ENCODE measurements around the gene SPATA6. TPM values are rescaled to one million over a fixed set of nuclear protein-coding genes. Genes with fewer than 3 reads are reported as not detected.
A peak's percentile ranks its signal among the peaks of the same experiment; 100 is the strongest.
"Not testable (repeated sequence)": the region's sequence is repeated elsewhere in the genome, so short reads cannot be mapped to it uniquely, and the experiment has no call there.

SPATA6 gene
- total RNA-seq, 4 donors from 2014 or later: 12.4 to 21.9 (median 17.5) TPM

GRCh38 chr1:48469616-48470480 is 2.2 kb downstream of the SPATA6 start:
- H3K9me3 ChIP-seq: no peaks in the 10 kb centered on the region
- DNase-seq (ENCODE audit: extremely low spot score): no peak
- peak overlapping the region; percentile 92 to 95 (median 94) for H3K27ac ChIP-seq (replicated peaks in 1 of 4)
- 14% methylated on average over 12 of the region's 12 CpGs for WGBS
- peak; percentile 65 to 73 for TF ChIP-seq POLR2AphosphoS5 (IDR thresholded peaks at IDR 0.05)
- TF ChIP-seq EP300 (IDR thresholded peaks at IDR 0.05): no peak
- H3K27me3 ChIP-seq: no peaks in the 10 kb centered on the region
- H3K4me1 ChIP-seq: peaks cover 19 to 44% (median 36%) of the 10 kb centered on the region in 4 donors
- no peaks in the 10 kb centered on the region for H3K36me3 ChIP-seq
- intact Hi-C loops (cut with DNase I): no loop called here
- H3K4me3 ChIP-seq: peak overlapping the region; percentile 89 to 95 (median 92)

GRCh38 chr1:48466594-48466993 is 5.4 kb downstream of the SPATA6 start:
- Histone ChIP-seq H3K4me3 (no peak overlapping the region), H3K36me3 (no peaks in the 10 kb centered on the region), H3K4me1 (peaks cover 14 to 37% (median 28%) of the 10 kb centered on the region in 4 donors), H3K27me3 (no peaks in the 10 kb centered on the region), H3K9me3 (no peaks in the 10 kb centered on the region), H3K27ac (replicated peaks in 1 of 4) (peak overlapping the region in 1 of 4 donors; percentile 15)
- DNase-seq (ENCODE audit: extremely low spot score): no peak
- TF ChIP-seq POLR2AphosphoS5 (IDR thresholded peaks at IDR 0.05) (no peak), CTCF (IDR thresholded peaks at IDR 0.05) (no peak), POLR2A (IDR thresholded peaks at IDR 0.05; ENCODE audit: low read depth) (no peak), EP300 (IDR thresholded peaks at IDR 0.05) (no peak)
- intact Hi-C loops (cut with DNase I): no loop called here
- 100% methylated on average over 1 of the region's 1 CpG for WGBS

- intact Hi-C loops (cut with DNase I): no loop called here
- DNase-seq (ENCODE audit: extremely low spot score): no peak
- 80% methylated on average over 3 of the region's 3 CpGs for WGBS
- no peaks in the 10 kb centered on the region for H3K9me3 ChIP-seq
- H3K4me3 ChIP-seq: no peak overlapping the region
- H3K27ac ChIP-seq (replicated peaks in 1 of 4): no peak overlapping the region
- no peaks in the 10 kb centered on the region for H3K36me3 ChIP-seq
- peaks cover 0 to 9% (median 0%) of the 10 kb centered on the region in 4 donors for H3K4me1 ChIP-seq
- TF ChIP-seq EP300 (IDR thresholded peaks at IDR 0.05): no peak
- H3K27me3 ChIP-seq: no peaks in the 10 kb centered on the region
Observed at GRCh38 chr1:48462716-48463302, 9.2 kb downstream of the SPATA6 start.

- Histone ChIP-seq H3K4me1 (no peaks in the 10 kb centered on the region), H3K9me3 (no peaks in the 10 kb centered on the region), H3K27ac (replicated peaks in 1 of 4) (no peak overlapping the region), H3K4me3 (no peak overlapping the region), H3K36me3 (peaks cover 5 to 19% (median 5%) of the 10 kb centered on the region in 4 donors), H3K27me3 (no peaks in the 10 kb centered on the region)
- intact Hi-C loops (cut with DNase I): no loop called here
- no peak for DNase-seq (ENCODE audit: extremely low spot score)
- WGBS: 100% methylated on average over 1 of the region's 1 CpG
- TF ChIP-seq EP300 (IDR thresholded peaks at IDR 0.05): no peak
- TF ChIP-seq POLR2AphosphoS5 (IDR thresholded peaks at IDR 0.05): no peak
- no peak for TF ChIP-seq POLR2A (IDR thresholded peaks at IDR 0.05; ENCODE audit: low read depth)
- TF ChIP-seq CTCF (IDR thresholded peaks at IDR 0.05): peak; percentile 10 to 23 (median 15)
Observed at GRCh38 chr1:48450505-48450904, 21.5 kb downstream of the SPATA6 start.

GRCh38 chr1:48448932-48449331 is 23.1 kb downstream of the SPATA6 start:
- Histone ChIP-seq H3K4me3 (no peak overlapping the region), H3K4me1 (no peaks in the 10 kb centered on the region), H3K36me3 (peaks cover 8 to 19% (median 9%) of the 10 kb centered on the region in 4 donors), H3K27ac (replicated peaks in 1 of 4) (no peak overlapping the region), H3K27me3 (no peaks in the 10 kb centered on the region), H3K9me3 (peaks cover 0 to 2% (median 0%) of the 10 kb centered on the region in 4 donors)
- WGBS: 100% methylated on average over 1 of the region's 1 CpG
- no peak for TF ChIP-seq EP300 (IDR thresholded peaks at IDR 0.05)
- TF ChIP-seq POLR2A (IDR thresholded peaks at IDR 0.05; ENCODE audit: low read depth): no peak
- no peak for TF ChIP-seq CTCF (IDR thresholded peaks at IDR 0.05)
- TF ChIP-seq POLR2AphosphoS5 (IDR thresholded peaks at IDR 0.05): no peak
- DNase-seq (ENCODE audit: extremely low spot score): no peak
- intact Hi-C loops (cut with DNase I): no loop called here

- WGBS: 92% methylated on average over 7 of the region's 7 CpGs
- intact Hi-C loops (cut with DNase I); H3K4me3 ChIP-seq; H3K9me3 ChIP-seq; H3K4me1 ChIP-seq; H3K27me3 ChIP-seq; H3K27ac ChIP-seq (replicated peaks in 1 of 4); DNase-seq (ENCODE audit: extremely low spot score): not testable (repeated sequence)
- H3K36me3 ChIP-seq: peaks cover 8 to 18% (median 9%) of the 10 kb centered on the region in 4 donors
Observed at GRCh38 chr1:48444186-48444585, 27.8 kb downstream of the SPATA6 start.

All from esophagus muscularis mucosa (tissue), 4 donors.